Measurements from ENCODE around the gene XRCC1. TPM values are rescaled to one million over a fixed set of nuclear protein-coding genes. Genes with fewer than 3 reads are reported as not detected.

Gene XRCC1
- total and polyA plus RNA-seq, 2 of the 4 experiments (the other 2 are of a cell fraction), result 12.5 to 21.3 TPM

GRCh38 chr19:43505186-43505456, 70.2 kb downstream of the XRCC1 start:
- Histone ChIP-seq H2AFZ (replicated peaks; ENCODE audit: low read length, poor library complexity) (peak overlapping the region; percentile 96), H3K79me1 (ENCODE audit: low read depth in 1 of 2, low read length in 2 of 2) (peaks cover 0 to 16% of the 10 kb centered on the region in 2 experiments; a peak in 3 of 4 replicates), H3K4ac (ENCODE audit: low read depth, low read length) (peak overlapping the region; percentile 38), H3K14ac (replicated peaks; ENCODE audit: low read depth, low read length) (no peak overlapping the region), H3K9ac (ENCODE audit: low read depth, low read length) (no peak overlapping the region), H2BK20ac (ENCODE audit: low read depth, low read length) (no peak overlapping the region), H3K27ac (ENCODE audit: insufficient read depth, low read length) (no peak overlapping the region), H2BK5ac (ENCODE audit: low read depth, low read length, poor library complexity, severe bottlenecking) (no peak overlapping the region), H2AK5ac (ENCODE audit: low read depth, low read length) (no peak overlapping the region), H4K20me1 (ENCODE audit: insufficient read depth, low read length) (no peaks in the 10 kb centered on the region), H3K9me3 (ENCODE audit: control insufficient read depth, insufficient read depth, low read length) (no peaks in the 10 kb centered on the region), H3K4me1 (ENCODE audit: control insufficient read depth, insufficient read depth, low read length) (peaks cover 4% of the 10 kb centered on the region; the same call in 1 of the 2 replicates), H3K27me3 (ENCODE audit: control insufficient read depth, insufficient read depth, low read length) (no peaks in the 10 kb centered on the region), H4K8ac (ENCODE audit: low read depth in 2 of 2, low read length in 2 of 2) (peak overlapping the region; percentile 24 to 86; a peak in 2 of 4 replicates), H3K56ac (ENCODE audit: extremely low read depth, insufficient read depth, low read length) (no peak overlapping the region), H3K36me3 (ENCODE audit: control insufficient read depth, insufficient read depth, low read length) (peaks cover 15% of the 10 kb centered on the region), H3K4me2 (ENCODE audit: low read depth, low read length) (no peak overlapping the region), H3K9me1 (ENCODE audit: insufficient read depth, low read length) (no peaks in the 10 kb centered on the region), H4K5ac (ENCODE audit: low read depth, low read length) (no peak overlapping the region), H3K18ac (ENCODE audit: low read depth, low read length) (no peak overlapping the region), H3K23ac (ENCODE audit: low read depth, low read length) (no peak overlapping the region), H3K4me3 (ENCODE audit: insufficient read depth, low read depth, low read length) (no peak overlapping the region), H4K91ac (ENCODE audit: insufficient read depth, low read depth, low read length) (peak overlapping the region; percentile 20; the same call in 1 of the 2 replicates), H2BK120ac (ENCODE audit: low read depth, low read length) (no peak overlapping the region), H2BK15ac (ENCODE audit: low read depth, low read length) (no peak overlapping the region), H2AK9ac (replicated peaks; ENCODE audit: low read depth, low read length, poor library complexity) (no peak overlapping the region)
- intact Hi-C loops (cut with micrococcal nuclease), result no loop called here
- ChIA-PET CTCF (interaction anchor here (2.1 kb wide), 1 partner anchor 14 kb away, joined by 9 read pairs; no protein-coding TSS in a partner anchor), POLR2A (ENCODE audit: unreplicated experiment) (no interaction called here)
- DNase-seq (no peak), ATAC-seq (ENCODE audit: low read depth) (no peak)
- dilution Hi-C loops (cut with HindIII; ENCODE audit: low sequenced_read_pairs, unreplicated experiment), result no loop called here
- in situ Hi-C loops (cut with MboI; ENCODE audit: low sequenced_read_pairs), result no loop called here
- no TSS peak for BruUV-seq (replicated peaks)
- no peak for TF ChIP-seq POLR2A (IDR thresholded peaks at IDR 0.05; ENCODE audit: low read depth, low read length)
- TF ChIP-seq RFX5 (IDR thresholded peaks at IDR 0.05; ENCODE audit: low read depth, low read length), result no peak
- TF ChIP-seq, protein P1, sequence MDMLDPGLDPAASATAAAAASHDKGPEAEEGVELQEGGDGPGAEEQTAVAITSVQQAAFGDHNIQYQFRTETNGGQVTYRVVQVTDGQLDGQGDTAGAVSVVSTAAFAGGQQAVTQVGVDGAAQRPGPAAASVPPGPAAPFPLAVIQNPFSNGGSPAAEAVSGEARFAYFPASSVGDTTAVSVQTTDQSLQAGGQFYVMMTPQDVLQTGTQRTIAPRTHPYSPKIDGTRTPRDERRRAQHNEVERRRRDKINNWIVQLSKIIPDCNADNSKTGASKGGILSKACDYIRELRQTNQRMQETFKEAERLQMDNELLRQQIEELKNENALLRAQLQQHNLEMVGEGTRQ (IDR thresholded peaks at IDR 0.05; ENCODE audit: low read depth, low read length), result no peak
- no peak for TF ChIP-seq FOS (IDR thresholded peaks at IDR 0.05; ENCODE audit: low read depth, low read length)
- no peak for TF ChIP-seq BHLHE40 (IDR thresholded peaks at IDR 0.05; ENCODE audit: low read depth, low read length)
- TF ChIP-seq RCOR1 (IDR thresholded peaks at IDR 0.05; ENCODE audit: insufficient replicate concordance, low read length), result no peak
- TF ChIP-seq NFE2L2 (IDR thresholded peaks at IDR 0.05; ENCODE audit: low read depth, low read length), result no peak
- no peak for TF ChIP-seq MAZ (IDR thresholded peaks at IDR 0.05; ENCODE audit: borderline replicate concordance, low read depth, low read length)
- TF ChIP-seq MXI1 (IDR thresholded peaks at IDR 0.05; ENCODE audit: borderline replicate concordance, low read depth, low read length), result no peak
- TF ChIP-seq SMC3 (IDR thresholded peaks at IDR 0.05; ENCODE audit: low read depth, low read length), result no peak
- no peak for TF ChIP-seq CEBPB (IDR thresholded peaks at IDR 0.05; ENCODE audit: low read depth, low read length)
- WGBS, 2 experiments (ENCODE audit: extremely low coverage in 2 of 2, insufficient read length in 1 of 2), result no CpG with 5 or more reads among the region's 3 CpGs
